Neural progenitor cell (in vitro differentiated cells): Measurements from ENCODE around the gene ANAPC5. TPM values are rescaled to one million over a fixed set of nuclear protein-coding genes. Genes with fewer than 3 reads are reported as not detected.

ENCODE experiments used
- DNase-seq: peaks from one replicate; pipeline ENCODE4 v3.0.0-alpha.2; 2016; ENCODE audit warnings: low spot score
- H2AFZ ChIP-seq: fragments of 200-600 bp; sonication (generic); replicated peaks from 2 replicates; pipeline ENCODE4 v1.6.1; 2016; ENCODE audit warnings: antibody characterized with exemption
- H3F3A ChIP-seq: fragments of 200-600 bp; sonication (generic); 2 replicates; pipeline ENCODE4 v1.6.1; 2016; ENCODE audit warnings: antibody characterized with exemption, low read depth
- H3K27ac ChIP-seq: fragments of 200-600 bp; sonication (generic); 2 replicates; pipeline ENCODE4 v1.5.1; 2016; ENCODE audit warnings: mild to moderate bottlenecking
- H3K27me3 ChIP-seq: fragments of 200-600 bp; sonication (generic); 2 replicates; pipeline ENCODE4 v1.6.1; 2016; ENCODE audit warnings: mild to moderate bottlenecking, moderate library complexity
- H3K36me3 ChIP-seq: fragments of 200-600 bp; sonication (generic); 2 replicates; pipeline ENCODE4 v1.5.1; 2016
- H3K4me1 ChIP-seq: fragments of 200-600 bp; sonication (generic); 2 replicates; pipeline ENCODE4 v1.6.1; 2016; ENCODE audit warnings: mixed run types
- H3K4me2 ChIP-seq: fragments of 200-600 bp; sonication (generic); 2 replicates; pipeline ENCODE4 v1.6.1; 2016
- H3K4me3 ChIP-seq: fragments of 200-600 bp; sonication (generic); 2 replicates; pipeline ENCODE4 v1.5.1; 2016
- H3K79me2 ChIP-seq: fragments of 200-600 bp; sonication (generic); 2 replicates; pipeline ENCODE4 v1.6.1; 2016; ENCODE audit warnings: low read depth
- H3K9ac ChIP-seq: fragments of 200-600 bp; sonication (generic); 2 replicates; pipeline ENCODE4 v1.6.1; 2016
- H3K9me3 ChIP-seq: fragments of 200-600 bp; sonication (generic); 2 replicates; pipeline ENCODE4 v1.5.1; 2016; ENCODE audit warnings: low read depth
- H4K20me1 ChIP-seq: fragments of 200-600 bp; sonication (generic); 2 replicates; pipeline ENCODE4 v1.6.1; 2016; ENCODE audit warnings: low read depth
- H3K27ac Mint-ChIP-seq: 3 replicates; pipeline ENCODE4 v1.8.0; 2021; ENCODE audit warnings: mixed read lengths
- H3K27me3 Mint-ChIP-seq: 2 replicates; pipeline ENCODE4 v1.8.0; 2022; ENCODE audit warnings: low read depth, mild to moderate bottlenecking, inconsistent platforms, moderate library complexity, mixed read lengths; ENCODE audit not compliant: insufficient read depth
- H3K36me3 Mint-ChIP-seq: 3 replicates; pipeline ENCODE4 v1.8.0; 2021; ENCODE audit warnings: mixed read lengths
- H3K4me1 Mint-ChIP-seq: 3 replicates; pipeline ENCODE4 v1.8.0; 2021; ENCODE audit warnings: mixed read lengths
- H3K4me3 Mint-ChIP-seq: 3 replicates; pipeline ENCODE4 v1.8.0; 2021; ENCODE audit warnings: mild to moderate bottlenecking, moderate library complexity, mixed read lengths
- H3K9me3 Mint-ChIP-seq: 3 replicates; pipeline ENCODE4 v1.8.0; 2020; ENCODE audit warnings: mixed read lengths
- CTCF ChIP-seq: fragments of 200-600 bp; sonication (generic); IDR thresholded peaks from 2 replicates; pipeline ENCODE4 v1.5.1; 2017; ENCODE audit warnings: antibody characterized with exemption, mild to moderate bottlenecking
- EZH2 ChIP-seq: fragments of 200-600 bp; sonication (generic); IDR thresholded peaks from 2 replicates; pipeline ENCODE4 v1.6.1; 2017; ENCODE audit warnings: antibody characterized with exemption, mild to moderate bottlenecking, moderate library complexity
- EZH2phosphoT487 ChIP-seq: fragments of 200-600 bp; sonication (generic); IDR thresholded peaks from 2 replicates; pipeline ENCODE4 v1.6.1; 2017; ENCODE audit warnings: antibody characterized with exemption
- total RNA-seq: library from RNA; depleted of rRNA; stranded (reverse); fragments of >200 nt; gene quantifications from 2 replicates; pipeline ENCODE4 v1.2.3, GENCODE V29; 2015; ENCODE audit warnings: low replicate concordance

Gene ANAPC5
- total RNA-seq, 1 donor from 2014 or later: 190 TPM

- Mint-ChIP-seq H3K36me3 (peaks cover 13% of the 10 kb centered on the region), H3K9me3 (no peaks in the 10 kb centered on the region), H3K27ac (no peak overlapping the region), H3K4me1 (no peaks in the 10 kb centered on the region), H3K4me3 (no peak overlapping the region), H3K27me3 (no peaks in the 10 kb centered on the region)
- Histone ChIP-seq H3F3A (peaks cover 9% of the 10 kb centered on the region), H3K27me3 (no peaks in the 10 kb centered on the region), H3K36me3 (peaks cover 13% of the 10 kb centered on the region), H3K79me2 (no peaks in the 10 kb centered on the region), H4K20me1 (no peaks in the 10 kb centered on the region), H3K9me3 (no peaks in the 10 kb centered on the region), H2AFZ (no peak overlapping the region), H3K9ac (no peak overlapping the region), H3K27ac (no peak overlapping the region), H3K4me3 (no peak overlapping the region), H3K4me1 (no peaks in the 10 kb centered on the region), H3K4me2 (no peak overlapping the region)
- no peak for TF ChIP-seq EZH2phosphoT487
- TF ChIP-seq CTCF: no peak
- TF ChIP-seq EZH2: no peak
- no peak for DNase-seq
Measured at GRCh38 chr12:121333747-121334146, 18.5 kb downstream of the ANAPC5 start.

GRCh38 chr12:121331248-121331647 lies 21.0 kb downstream of the ANAPC5 start:
- Histone ChIP-seq H3K79me2 (no peaks in the 10 kb centered on the region), H2AFZ (no peak overlapping the region), H3K4me2 (no peak overlapping the region), H4K20me1 (no peaks in the 10 kb centered on the region), H3K27me3 (no peaks in the 10 kb centered on the region), H3K36me3 (peaks cover 9% of the 10 kb centered on the region), H3K27ac (no peak overlapping the region), H3K9me3 (no peaks in the 10 kb centered on the region), H3K4me3 (no peak overlapping the region), H3K4me1 (no peaks in the 10 kb centered on the region), H3F3A (peaks cover 8% of the 10 kb centered on the region), H3K9ac (no peak overlapping the region)
- Mint-ChIP-seq H3K9me3 (no peaks in the 10 kb centered on the region), H3K4me3 (no peak overlapping the region), H3K36me3 (peaks cover 13% of the 10 kb centered on the region), H3K27me3 (no peaks in the 10 kb centered on the region), H3K4me1 (no peaks in the 10 kb centered on the region), H3K27ac (no peak overlapping the region)
- TF ChIP-seq EZH2 (no peak), EZH2phosphoT487 (no peak), CTCF (no peak)
- no peak for DNase-seq

- Histone ChIP-seq H3K9me3 (no peaks in the 10 kb centered on the region), H3K4me3 (no peak overlapping the region), H3K27ac (no peak overlapping the region), H3K79me2 (no peaks in the 10 kb centered on the region), H3K4me2 (no peak overlapping the region), H2AFZ (no peak overlapping the region), H3F3A (peaks cover 4% of the 10 kb centered on the region), H3K4me1 (no peaks in the 10 kb centered on the region), H3K9ac (no peak overlapping the region), H3K27me3 (no peaks in the 10 kb centered on the region), H3K36me3 (peaks cover 9% of the 10 kb centered on the region), H4K20me1 (no peaks in the 10 kb centered on the region)
- no peak for TF ChIP-seq EZH2phosphoT487
- TF ChIP-seq EZH2: no peak
- TF ChIP-seq CTCF: no peak
- Mint-ChIP-seq H3K4me1 (no peaks in the 10 kb centered on the region), H3K27ac (no peak overlapping the region), H3K9me3 (no peaks in the 10 kb centered on the region), H3K36me3 (peaks cover 14% of the 10 kb centered on the region), H3K27me3 (no peaks in the 10 kb centered on the region), H3K4me3 (no peak overlapping the region)
- no peak for DNase-seq
Measured at GRCh38 chr12:121330692-121331091, 21.5 kb downstream of the ANAPC5 start.

- H3K4me3 Mint-ChIP-seq: no peak overlapping the region
- no peak overlapping the region for H3K27ac Mint-ChIP-seq
- no peak for DNase-seq
- no peaks in the 10 kb centered on the region for H3K9me3 ChIP-seq
- H3K4me1 ChIP-seq: no peaks in the 10 kb centered on the region
- no peaks in the 10 kb centered on the region for H3K27me3 ChIP-seq
- peaks cover 4% of the 10 kb centered on the region for H3F3A ChIP-seq
- peaks cover 12% of the 10 kb centered on the region for H3K36me3 Mint-ChIP-seq
- peaks cover 9% of the 10 kb centered on the region for H3K36me3 ChIP-seq
- no peak overlapping the region for H2AFZ ChIP-seq
- H3K27ac ChIP-seq: no peak overlapping the region
- H3K9ac ChIP-seq: no peak overlapping the region
- H3K4me1 Mint-ChIP-seq: no peaks in the 10 kb centered on the region
- TF ChIP-seq EZH2phosphoT487 (no peak), EZH2 (no peak), CTCF (no peak)
- H3K4me2 ChIP-seq: no peak overlapping the region
- H3K27me3 Mint-ChIP-seq: no peaks in the 10 kb centered on the region
- no peaks in the 10 kb centered on the region for H4K20me1 ChIP-seq
- no peaks in the 10 kb centered on the region for H3K9me3 Mint-ChIP-seq
- H3K79me2 ChIP-seq: no peaks in the 10 kb centered on the region
- H3K4me3 ChIP-seq: no peak overlapping the region
Measured at GRCh38 chr12:121330195-121330594, 22.0 kb downstream of the ANAPC5 start.
